Aorta (tissue), 5 donors: ENCODE data around the gene CD99L2. TPM values are rescaled to one million over a fixed set of nuclear protein-coding genes. Genes with fewer than 3 reads are reported as not detected.

Source experiments
- ATAC-seq: fragments of 200-7000 bp; cut with Tn5 transposase; one replicate; pipeline ENCODE4 v1.9.1; 2022; ENCODE audit warnings: moderate library complexity; ENCODE audit not compliant: low FRiP score
- DNase-seq, 2 donors: peaks; one replicate each; pipeline ENCODE4 v3.0.0-alpha.2; 2020
- H3K27ac ChIP-seq, 2 donors: one replicate each; pipeline ENCODE4 v1.5.1; 2013; ENCODE audit warnings: low read length in 2 of 2, mild to moderate bottlenecking in 2 of 2, moderate library complexity in 2 of 2, control low read depth in 1 of 2, inconsistent platforms in 1 of 2, low read depth in 1 of 2
- H3K27me3 ChIP-seq, 2 donors: one replicate each; pipeline ENCODE4 v1.6.1; 2013; ENCODE audit warnings: control low read depth in 1 of 2, low read length in 1 of 2, mild to moderate bottlenecking in 1 of 2, moderate library complexity in 1 of 2; ENCODE audit not compliant: insufficient read depth in 2 of 2, control insufficient read depth in 1 of 2
- H3K36me3 ChIP-seq, 2 donors: one replicate each; pipeline ENCODE4 v1.6.1; 2013; ENCODE audit warnings: control low read depth in 1 of 2, low read length in 1 of 2, mild to moderate bottlenecking in 1 of 2; ENCODE audit not compliant: insufficient read depth in 2 of 2, control insufficient read depth in 1 of 2
- H3K4me1 ChIP-seq, 2 donors: one replicate each; pipeline ENCODE4 v1.6.1; 2013; ENCODE audit warnings: low read length in 2 of 2, control low read depth in 1 of 2, mild to moderate bottlenecking in 1 of 2, moderate library complexity in 1 of 2; ENCODE audit not compliant: insufficient read depth in 2 of 2, control insufficient read depth in 1 of 2
- H3K4me3 ChIP-seq, 2 donors: one replicate each; pipeline ENCODE4 v1.5.1; 2013; ENCODE audit warnings: low read length in 2 of 2, control low read depth in 1 of 2, mild to moderate bottlenecking in 1 of 2
- H3K9me3 ChIP-seq: one replicate; pipeline ENCODE4 v1.6.1; 2013; ENCODE audit warnings: mild to moderate bottlenecking, low read length; ENCODE audit not compliant: control insufficient read depth
- WGBS, 2 donors: extraction: QIAGEN DNeasy Blood & Tissue Kit; methylation state at CpG; one replicate each; pipeline ENCODE4 v1.1.7; 2013; 5-methylcytosine and 5-hydroxymethylcytosine counted together
- intact Hi-C, 2 donors: fragments of 100-400 bp; cut with DNase I; formaldehyde crosslinking; loops; one replicate each; pipeline versions ENCODE4 v1.14.2 to v1.15.0; 2022
- polyA plus RNA-seq, 2 donors: library from polyadenylated mRNA; stranded (reverse); fragments of 200-250 nt; gene quantifications; one replicate each; pipeline ENCODE4 v1.2.3, GENCODE V29; 2013
- total RNA-seq, 2 donors: library from RNA; stranded (reverse); fragmentation: NEBNext Ultra II Directional; extraction: Animal tissue kit (Norgen Biotek cat#: 25700); gene quantifications; one replicate each; pipeline ENCODE4 v1.2.1, GENCODE V29; 2021
- donor health status: healthy with polysubstance abuse.
- donor health status: Bipolar disorder and iron deficiency.
- donor health status: DM: no; HTN: no; CAD: no.
- donor health status: DM: no; HTN: no; CAD: no.
- donor health status: DM: yes; HTN: yes; CAD: no.

Gene CD99L2
- total and polyA plus RNA-seq, 4 donors = 22.9 to 56.2 (median 47.6) TPM

- no peaks in the 10 kb centered on the region for H3K4me1 ChIP-seq
- no peak overlapping the region for H3K4me3 ChIP-seq
- no peaks in the 10 kb centered on the region for H3K27me3 ChIP-seq
- DNase-seq (no peak), ATAC-seq (no peak)
- no peak overlapping the region for H3K27ac ChIP-seq
- intact Hi-C loops = no loop called here
- no peaks in the 10 kb centered on the region for H3K36me3 ChIP-seq
- no peaks in the 10 kb centered on the region for H3K9me3 ChIP-seq
- WGBS, 2 donors = 76 to 81% methylated on average over 3 of the region's 3 CpGs
These were observed 146.3 kb downstream of the CD99L2 start for GRCh38 chrX:150752124-150752523.

DNA sequence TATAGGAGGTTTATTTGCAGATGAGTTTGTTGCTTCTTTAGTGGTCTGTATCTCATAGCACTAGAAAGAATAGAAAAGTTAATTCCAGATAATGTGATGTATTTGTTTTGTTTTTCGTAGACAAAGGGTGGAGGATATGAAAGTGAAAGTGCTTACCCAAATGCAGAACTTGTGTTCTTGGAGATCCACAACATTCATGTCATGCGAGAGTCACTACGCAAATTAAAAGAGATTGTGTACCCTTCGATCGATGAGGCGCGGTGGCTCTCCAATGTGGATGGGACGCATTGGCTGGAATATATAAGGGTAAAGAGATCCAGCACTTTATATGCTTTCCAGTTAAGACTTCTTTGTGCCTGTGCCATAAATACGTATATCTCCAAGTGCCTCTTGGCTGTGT lies 162.0 kb downstream of the CD99L2 start:
- intact Hi-C loops = no loop called here
- DNase-seq (no peak), ATAC-seq (no peak)
- Histone ChIP-seq H3K4me1 (no peaks in the 10 kb centered on the region), H3K27ac (no peak overlapping the region), H3K4me3 (no peak overlapping the region), H3K9me3 (no peaks in the 10 kb centered on the region), H3K36me3 (peaks cover 4 to 8% of the 10 kb centered on the region in 2 donors), H3K27me3 (no peaks in the 10 kb centered on the region)
- WGBS, 2 donors = 87 to 88% methylated on average over 9 of the region's 9 CpGs

- Histone ChIP-seq H3K4me1 (no peaks in the 10 kb centered on the region), H3K9me3 (no peaks in the 10 kb centered on the region), H3K36me3 (peaks cover 3 to 6% of the 10 kb centered on the region in 2 donors), H3K27me3 (no peaks in the 10 kb centered on the region), H3K4me3 (no peak overlapping the region), H3K27ac (no peak overlapping the region)
- DNase-seq (no peak), ATAC-seq (no peak)
- 67 to 86% methylated on average over 3 of the region's 3 CpGs for WGBS, 2 donors
- intact Hi-C loops = no loop called here
These were observed 166.7 kb downstream of the CD99L2 start for GRCh38 chrX:150731795-150732194.

DNA sequence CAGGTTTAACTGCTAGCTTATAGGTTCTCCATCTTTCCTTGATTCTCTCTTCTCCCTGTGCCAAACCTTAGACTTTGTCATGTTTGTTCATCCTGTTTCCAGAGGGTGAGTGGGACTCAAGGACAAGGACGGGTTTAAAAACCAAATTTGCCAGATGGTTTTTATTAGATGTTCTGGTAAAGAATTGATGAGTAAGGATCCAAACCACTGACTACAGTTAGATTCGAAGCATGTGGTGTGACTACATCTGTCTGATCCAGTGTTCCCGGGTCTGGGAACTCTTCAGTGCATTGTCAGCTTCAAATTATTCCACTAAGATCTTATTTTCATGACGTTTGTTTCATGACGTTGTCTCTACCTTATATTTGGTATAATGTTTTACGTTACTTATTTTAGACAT lies 167.7 kb downstream of the CD99L2 start:
- Histone ChIP-seq H3K27me3 (no peaks in the 10 kb centered on the region), H3K36me3 (peaks cover 3% of the 10 kb centered on the region in 2 donors), H3K4me3 (no peak overlapping the region), H3K9me3 (no peaks in the 10 kb centered on the region), H3K4me1 (no peaks in the 10 kb centered on the region), H3K27ac (no peak overlapping the region)
- DNase-seq = no peak
- ATAC-seq = no peak
- intact Hi-C loops = no loop called here
- WGBS, 2 donors = 75 to 88% methylated on average over 6 of the region's 6 CpGs

GRCh38 chrX:150729956-150730355 lies 168.5 kb downstream of the CD99L2 start:
- H3K36me3 ChIP-seq = peaks cover 2 to 3% of the 10 kb centered on the region in 2 donors
- ATAC-seq (no peak), DNase-seq (no peak)
- intact Hi-C loops = no loop called here
- H3K9me3 ChIP-seq = no peaks in the 10 kb centered on the region
- 72 to 91% methylated on average over 5 of the region's 5 CpGs for WGBS, 2 donors
- H3K4me1 ChIP-seq = no peaks in the 10 kb centered on the region
- H3K27ac ChIP-seq = no peak overlapping the region
- H3K27me3 ChIP-seq = no peaks in the 10 kb centered on the region
- H3K4me3 ChIP-seq = no peak overlapping the region

DNA sequence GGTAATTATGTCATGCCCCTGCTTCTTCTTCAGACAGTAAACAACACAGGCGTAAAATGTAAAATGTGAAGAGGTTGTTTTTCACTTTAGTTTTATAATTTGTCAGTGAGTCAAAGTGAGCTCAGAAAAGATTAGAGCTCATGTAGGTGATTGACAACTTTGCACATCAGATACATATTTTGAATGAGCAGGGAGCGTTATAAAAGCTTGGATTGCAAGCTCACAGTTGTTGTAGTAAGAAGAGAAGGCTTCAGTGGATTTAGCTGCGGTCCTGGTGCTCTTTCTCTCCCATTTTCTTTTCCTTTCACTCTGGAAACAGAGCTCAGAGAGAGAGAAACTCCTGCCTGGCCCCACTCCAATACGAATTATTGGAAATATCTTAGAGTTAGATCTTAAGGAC lies 178.8 kb downstream of the CD99L2 start:
- Histone ChIP-seq H3K9me3 (no peaks in the 10 kb centered on the region), H3K27me3 (no peaks in the 10 kb centered on the region), H3K27ac (no peak overlapping the region), H3K36me3 (no peaks in the 10 kb centered on the region), H3K4me3 (no peak overlapping the region), H3K4me1 (no peaks in the 10 kb centered on the region)
- intact Hi-C loops = loop anchor here (2.0 to 5.0 kb wide), 2 partner anchors 39 to 357 kb away; partner anchors contain the start of gene MAMLD1 (in 1 of the 2)
- WGBS, 2 donors = 64 to 84% methylated on average over 4 of the region's 4 CpGs
- ATAC-seq = no peak
- no peak for DNase-seq

Other genes starting within 250 kb of the CD99L2 start
- gene MTMR1, start 205.3 kb downstream of the CD99L2 start, total RNA-seq = 10 to 100 TPM; 24.0 to 24.2 TPM
- gene MTMR1, start 205.3 kb downstream of the CD99L2 start, polyA plus RNA-seq = 10 to 100 TPM; 10.2 to 13.4 TPM
- 1 to 10 TPM; 3.6 to 3.8 TPM for gene HMGB3, start 84.7 kb upstream of the CD99L2 start, total RNA-seq
- gene HMGB3, start 84.7 kb upstream of the CD99L2 start, polyA plus RNA-seq = 1 to 10 TPM; 2.9 to 3.1 TPM